T-cell (primary cell): ENCODE data around the gene DNASE2. TPM values are rescaled to one million over a fixed set of nuclear protein-coding genes. Genes with fewer than 3 reads are reported as not detected.

Experiments
- ATAC-seq, 4 experiments: fragments of 200-7000 bp in 3 of 4; fragments of 150-1000 bp in 1 of 4; cut with Tn5 transposase; replicated peaks in 1 of 4; 1 replicate in 3 of 4; 2 replicates in 1 of 4; pipeline ENCODE4 v1.10.0; 2021; ENCODE audit warnings: moderate library complexity in 3 of 4, mild to moderate bottlenecking in 2 of 4, moderate number of reproducible peaks in 1 of 4
- CTCF ChIA-PET, 2 donors: fragments of 300-600 bp; sonication (Branson Sonifier 250); formaldehyde crosslinking; loops; one replicate each; lab custom pipeline; 2022; ENCODE audit warnings: antibody characterized with exemption in 2 of 2; lab: Charles Lee
- POLR2A ChIA-PET, 2 donors: fragments of 300-600 bp; sonication (Branson Sonifier 250); formaldehyde crosslinking; loops; one replicate each; lab custom pipeline; 2022; ENCODE audit warnings: antibody characterized with exemption in 2 of 2; lab: Charles Lee
- DNase-seq, 35 experiments: peaks; one replicate each; pipeline versions ENCODE4 v3.0.0 to v3.0.0-alpha.2; 2013 to 2023
- H3K27ac ChIP-seq: one replicate; pipeline ENCODE4 v1.5.1; 2013; ENCODE audit warnings: low read length
- H3K27me3 ChIP-seq, 2 experiments: replicated peaks in 1 of 2; 1 replicate in 1 of 2; 2 replicates in 1 of 2; pipeline versions ENCODE4 v1.6.1 to v1.7.0; 2013; ENCODE audit warnings: low read length in 1 of 2, mixed read lengths in 1 of 2; ENCODE audit not compliant: control insufficient read depth in 2 of 2, insufficient read depth in 2 of 2; ENCODE audit errors: extremely low read depth in 1 of 2
- H3K36me3 ChIP-seq, 2 donors: 1 replicate in 1 of 2; 2 replicates in 1 of 2; pipeline versions ENCODE4 v1.6.1 to v1.7.0; 2013; ENCODE audit warnings: low read length in 1 of 2; ENCODE audit not compliant: control insufficient read depth in 2 of 2, insufficient read depth in 1 of 2; ENCODE audit errors: extremely low read depth in 1 of 2
- H3K4me1 ChIP-seq, 2 experiments: 1 replicate in 1 of 2; 2 replicates in 1 of 2; pipeline versions ENCODE4 v1.6.1 to v1.7.0; 2013; ENCODE audit warnings: low read length in 2 of 2, mixed read lengths in 1 of 2; ENCODE audit not compliant: insufficient read depth in 2 of 2, control insufficient read depth in 1 of 2; ENCODE audit errors: extremely low read depth in 1 of 2
- H3K4me3 ChIP-seq, 2 donors: 1 replicate in 1 of 2; 2 replicates in 1 of 2; pipeline versions ENCODE4 v1.5.1 to v1.7.0; 2013; ENCODE audit warnings: mild to moderate bottlenecking in 2 of 2, low read length in 1 of 2, moderate library complexity in 1 of 2; ENCODE audit not compliant: control insufficient read depth in 1 of 2; ENCODE audit errors: extremely low read depth in 1 of 2
- H3K9me3 ChIP-seq: 2 replicates; pipeline ENCODE4 v1.7.0; 2013
- H3K27ac Mint-ChIP-seq, 2 donors: one replicate each; pipeline ENCODE4 v1.8.0; 2020 to 2021; ENCODE audit warnings: mild to moderate bottlenecking in 2 of 2, mixed read lengths in 2 of 2
- H3K27me3 Mint-ChIP-seq, 2 donors: one replicate each; pipeline ENCODE4 v1.8.0; 2021 to 2022; ENCODE audit warnings: mixed read lengths in 2 of 2
- H3K36me3 Mint-ChIP-seq: one replicate; pipeline ENCODE4 v1.8.0; 2021; ENCODE audit warnings: mixed read lengths
- H3K4me1 Mint-ChIP-seq, 3 donors: one replicate each; pipeline ENCODE4 v1.8.0; 2020 to 2022; ENCODE audit warnings: mixed read lengths in 3 of 3, mild to moderate bottlenecking in 1 of 3
- H3K4me3 Mint-ChIP-seq, 3 donors: one replicate each; pipeline ENCODE4 v1.8.0; 2020 to 2022; ENCODE audit warnings: mild to moderate bottlenecking in 3 of 3, mixed read lengths in 3 of 3, moderate library complexity in 3 of 3
- H3K9me3 Mint-ChIP-seq, 3 donors: one replicate each; pipeline ENCODE4 v1.8.0; 2020 to 2022; ENCODE audit warnings: mixed read lengths in 3 of 3
- WGBS: methylation state at CpG from one replicate; pipeline ENCODE4 v1.1.5; 2013; ENCODE audit warnings: missing lambda C conversion rate; ENCODE audit not compliant: insufficient coverage; 5-methylcytosine and 5-hydroxymethylcytosine counted together
- total RNA-seq, 35 experiments: library from RNA in 6 of 35; stranded (reverse) in 6 of 35; fragments of 120-200 nt in 1 of 35; gene quantifications; one replicate each; pipeline versions ENCODE4 v1.2.1 to v1.2.4 and lab custom pipeline; 2013 to 2026

The DNASE2 gene
- total RNA-seq, 5 donors from 2014 or later (not counting 1 experiment from before 2014, with no cell fraction given), result 13.4 to 32.1 (median 26.5) TPM

GRCh38 chr19:12875086-12875485, 6.2 kb downstream of the DNASE2 start:
- Mint-ChIP-seq H3K4me3 (no peak overlapping the region), H3K4me1 (peaks cover 6 to 17% (median 11%) of the 10 kb centered on the region in 3 donors), H3K9me3 (peaks cover 0 to 4% (median 0%) of the 10 kb centered on the region in 3 donors), H3K27me3 (no peaks in the 10 kb centered on the region), H3K36me3 (peaks cover 34% of the 10 kb centered on the region), H3K27ac (no peak overlapping the region)
- Histone ChIP-seq H3K36me3 (peaks cover 11 to 35% of the 10 kb centered on the region in 2 donors), H3K9me3 (no peaks in the 10 kb centered on the region), H3K4me1 (peaks cover 0 to 10% of the 10 kb centered on the region in 2 experiments), H3K27ac (no peak overlapping the region), H3K4me3 (no peak overlapping the region), H3K27me3 (no peaks in the 10 kb centered on the region)
- no peak for ATAC-seq
- ChIA-PET CTCF (interaction anchor here in 1 of 2 donors (2.0 kb wide), 1 partner anchor 10 kb away, joined by 4 read pairs; no protein-coding TSS in a partner anchor), POLR2A (interaction anchor here in 1 of 2 donors (0.6 kb wide), 1 partner anchor 143 kb away, joined by 7 read pairs; no protein-coding TSS in a partner anchor)
- DNase-seq, result no peak
- WGBS, result 87% methylated on average over 3 of the region's 6 CpGs

GRCh38 chr19:12873891-12874745, 7.1 kb downstream of the DNASE2 start:
- H3K4me3 Mint-ChIP-seq, result peak overlapping the region in 1 of 3 donors; percentile 64
- DNase-seq, result no peak
- Histone ChIP-seq H3K9me3 (no peaks in the 10 kb centered on the region), H3K4me3 (peak overlapping the region in 1 of 2 donors; percentile 54), H3K4me1 (peaks cover 0 to 5% of the 10 kb centered on the region in 2 experiments), H3K27me3 (no peaks in the 10 kb centered on the region), H3K27ac (no peak overlapping the region), H3K36me3 (peaks cover 11 to 35% of the 10 kb centered on the region in 2 donors)
- no peaks in the 10 kb centered on the region for H3K27me3 Mint-ChIP-seq
- ATAC-seq, result no peak
- POLR2A ChIA-PET, result no interaction called here
- no peak overlapping the region for H3K27ac Mint-ChIP-seq
- peaks cover 0 to 4% (median 0%) of the 10 kb centered on the region in 3 donors for H3K9me3 Mint-ChIP-seq
- peaks cover 34% of the 10 kb centered on the region for H3K36me3 Mint-ChIP-seq
- H3K4me1 Mint-ChIP-seq, result peaks cover 0 to 11% (median 4%) of the 10 kb centered on the region in 3 donors
- 94% methylated on average over 42 of the region's 86 CpGs for WGBS
- CTCF ChIA-PET, result interaction anchor here (0.5 to 1.1 kb wide), 3 partner anchors 9 to 102 kb away, joined by 3 read pairs; no protein-coding TSS in a partner anchor

GRCh38 chr19:12872941-12873890, 8.0 kb downstream of the DNASE2 start:
- Mint-ChIP-seq H3K4me3 (peak overlapping the region; percentile 28 to 64 (median 33)), H3K4me1 (peaks cover 0 to 7% (median 0%) of the 10 kb centered on the region in 3 donors), H3K36me3 (peaks cover 30% of the 10 kb centered on the region), H3K27ac (peak overlapping the region in 1 of 2 donors; percentile 52), H3K9me3 (peaks cover 0 to 4% (median 0%) of the 10 kb centered on the region in 3 donors), H3K27me3 (no peaks in the 10 kb centered on the region)
- no peak overlapping the region for H3K27ac ChIP-seq
- peak overlapping the region; percentile 24 to 54 for H3K4me3 ChIP-seq
- peaks cover 6 to 30% of the 10 kb centered on the region in 2 donors for H3K36me3 ChIP-seq
- no peaks in the 10 kb centered on the region for H3K9me3 ChIP-seq
- DNase-seq, result peak; percentile 25 to 82 (median 62)
- peak; percentile 45 to 78 (median 68) for ATAC-seq
- peaks cover 0 to 6% of the 10 kb centered on the region in 2 experiments for H3K27me3 ChIP-seq
- ChIA-PET POLR2A (interaction anchor here in 1 of 2 donors (0.7 kb wide), 2 partner anchors 9 to 26 kb away, joined by 5 to 8 read pairs; no protein-coding TSS in a partner anchor), CTCF (interaction anchor here (0.6 to 1.1 kb wide), 7 partner anchors 10 to 729 kb away, joined by 3 to 12 read pairs (median 3); no protein-coding TSS in a partner anchor)
- H3K4me1 ChIP-seq, result peaks cover 0 to 5% of the 10 kb centered on the region in 2 experiments
- 86% methylated on average over 70 of the region's 70 CpGs for WGBS

- H3K9me3 ChIP-seq, result no peaks in the 10 kb centered on the region
- Mint-ChIP-seq H3K9me3 (peaks cover 0 to 4% (median 0%) of the 10 kb centered on the region in 3 donors), H3K4me3 (peak overlapping the region in 1 of 3 donors; percentile 18), H3K27me3 (peaks cover 0 to under 1% of the 10 kb centered on the region in 2 donors), H3K27ac (peak overlapping the region in 1 of 2 donors; percentile 22), H3K4me1 (peaks cover under 1 to 10% (median 1%) of the 10 kb centered on the region in 3 donors), H3K36me3 (peaks cover 26% of the 10 kb centered on the region)
- H3K4me1 ChIP-seq, result peaks cover 3 to 11% of the 10 kb centered on the region in 2 experiments
- DNase-seq (no peak), ATAC-seq (no peak)
- H3K27ac ChIP-seq, result no peak overlapping the region
- WGBS, result 83% methylated on average over 1 of the region's 5 CpGs
- H3K4me3 ChIP-seq, result no peak overlapping the region
- POLR2A ChIA-PET, result interaction anchor here (0.5 to 0.6 kb wide), 2 partner anchors 112 to 140 kb away, joined by 4 to 7 read pairs; no protein-coding TSS in a partner anchor
- H3K36me3 ChIP-seq, result peaks cover 3 to 22% of the 10 kb centered on the region in 2 donors
- peaks cover 0 to 15% of the 10 kb centered on the region in 2 experiments for H3K27me3 ChIP-seq
- CTCF ChIA-PET, result interaction anchor here (0.6 to 1.1 kb wide), 2 partner anchors 7 to 13 kb away, joined by 3 to 12 read pairs; no protein-coding TSS in a partner anchor
Observed at GRCh38 chr19:12872255-12872654, 9.0 kb downstream of the DNASE2 start.

GRCh38 chr19:12871681-12872080, 9.6 kb downstream of the DNASE2 start:
- no peak overlapping the region for H3K4me3 ChIP-seq
- peaks cover 0 to 4% (median 0%) of the 10 kb centered on the region in 3 donors for H3K9me3 Mint-ChIP-seq
- H3K36me3 Mint-ChIP-seq, result peaks cover 22% of the 10 kb centered on the region
- 100% methylated on average over 1 of the region's 3 CpGs for WGBS
- no peak for ATAC-seq
- H3K27ac ChIP-seq, result no peak overlapping the region
- POLR2A ChIA-PET, result interaction anchor here in 1 of 2 donors (0.6 kb wide), 1 partner anchor 112 kb away, joined by 7 read pairs; no protein-coding TSS in a partner anchor
- no peak for DNase-seq
- no peaks in the 10 kb centered on the region for H3K9me3 ChIP-seq
- H3K27ac Mint-ChIP-seq, result peak overlapping the region in 1 of 2 donors; percentile 22
- H3K4me1 Mint-ChIP-seq, result peaks cover 5 to 13% (median 7%) of the 10 kb centered on the region in 3 donors
- H3K36me3 ChIP-seq, result peaks cover 3 to 16% of the 10 kb centered on the region in 2 donors
- no peak overlapping the region for H3K4me3 Mint-ChIP-seq
- H3K27me3 ChIP-seq, result peaks cover 0 to 19% of the 10 kb centered on the region in 2 experiments
- CTCF ChIA-PET, result no interaction called here
- peaks cover 5 to 16% of the 10 kb centered on the region in 2 experiments for H3K4me1 ChIP-seq
- H3K27me3 Mint-ChIP-seq, result peaks cover 0 to 4% of the 10 kb centered on the region in 2 donors
